IPS-18c (cell line): ENCODE results near the gene MCM3AP.

Experiments used
- H3K4me3 ChIP-seq: 2 replicates; pipeline ENCODE4 v1.7.0; 2013; ENCODE audit warnings: low read depth, mild to moderate bottlenecking, low read length, moderate library complexity; ENCODE audit not compliant: insufficient read depth
- H3K9me3 ChIP-seq: one replicate; pipeline ENCODE4 v1.6.1; 2013; ENCODE audit warnings: mild to moderate bottlenecking, low read length, moderate library complexity; ENCODE audit not compliant: control insufficient read depth, insufficient read depth

The MCM3AP gene

GRCh38 chr21:46216132-46216747 lies 69.2 kb downstream of the MCM3AP start:
- no peaks in the 10 kb centered on the region for H3K9me3 ChIP-seq
- H3K4me3 ChIP-seq, result no peak overlapping the region

DNA sequence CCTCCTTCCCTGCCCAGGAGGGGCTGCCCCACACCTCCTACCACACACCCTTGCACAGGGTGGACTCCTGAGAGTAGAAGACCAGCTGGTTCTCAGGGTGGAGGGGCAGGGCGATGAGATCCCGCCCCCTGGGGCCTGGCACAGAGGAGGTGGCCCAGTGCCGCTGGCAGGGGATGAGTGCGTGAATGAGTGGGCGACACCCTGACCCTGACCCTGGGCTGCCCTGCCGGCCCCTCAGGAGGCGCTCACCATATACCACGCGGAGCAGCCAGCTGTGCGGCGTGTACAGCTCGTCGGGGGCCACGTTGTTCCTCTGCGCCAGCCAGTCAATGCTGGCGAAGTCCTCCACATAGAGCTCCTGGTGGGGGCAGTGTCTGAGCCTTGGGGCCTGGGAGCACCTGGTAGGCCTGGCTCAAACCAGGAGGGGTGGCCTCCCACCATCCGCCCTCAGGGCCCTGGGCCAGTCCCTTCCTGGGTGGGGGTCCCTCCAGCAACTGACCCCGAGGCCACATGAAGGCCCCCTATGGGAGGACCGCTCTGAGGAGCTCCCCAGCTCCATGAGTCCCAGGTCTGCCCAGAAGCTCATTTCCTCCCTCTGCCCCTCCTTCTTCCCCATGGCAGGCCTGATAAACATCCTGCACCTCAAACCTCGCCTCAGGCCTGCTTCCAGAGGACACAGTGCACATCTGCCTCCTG lies 69.8 kb downstream of the MCM3AP start:
- Histone ChIP-seq H3K4me3 (no peak overlapping the region), H3K9me3 (no peaks in the 10 kb centered on the region)

DNA sequence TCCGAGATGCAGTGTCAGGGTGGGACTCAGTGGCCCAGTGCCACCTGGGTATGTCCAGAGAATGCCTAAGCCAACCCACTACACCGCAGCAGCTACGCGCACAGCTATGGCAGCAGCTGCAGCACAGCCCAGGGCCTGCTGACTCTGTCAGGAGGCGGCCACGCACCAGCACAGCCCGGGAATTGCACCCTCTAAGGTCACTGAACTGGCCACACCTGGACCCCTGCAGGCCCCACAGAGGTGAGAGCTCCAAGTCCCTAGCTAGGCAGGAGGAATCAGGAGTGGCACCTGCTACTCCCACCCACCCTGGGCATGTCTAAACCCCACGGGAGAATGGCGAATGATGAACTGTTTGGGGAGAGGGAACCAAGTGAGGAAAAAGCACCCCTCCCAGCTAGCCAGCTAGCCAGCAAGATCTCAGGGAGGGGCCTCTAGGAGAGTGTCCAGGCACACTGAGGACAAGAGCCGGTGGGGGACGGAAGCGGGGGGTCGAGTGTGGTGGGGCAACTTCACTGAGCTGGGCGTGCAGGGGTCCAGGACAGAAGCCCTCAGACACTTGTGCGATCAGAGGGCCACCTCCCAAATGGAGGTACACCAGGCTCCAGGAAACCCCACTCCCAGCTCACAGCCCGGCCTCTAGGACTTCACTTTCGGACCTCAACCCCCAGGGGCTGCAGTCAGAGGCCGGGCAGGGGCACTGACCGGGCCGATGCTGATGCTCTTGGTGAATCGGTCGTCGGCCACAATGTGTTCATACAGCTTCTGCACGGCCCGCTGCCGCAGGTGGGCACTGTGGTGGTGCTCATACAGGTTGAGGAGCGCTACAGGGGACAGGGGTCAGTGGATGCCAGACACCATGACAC lies 70.7 kb downstream of the MCM3AP start:
- Histone ChIP-seq H3K4me3 (no peak overlapping the region), H3K9me3 (no peaks in the 10 kb centered on the region)

GRCh38 chr21:46213620-46214286 lies 71.7 kb downstream of the MCM3AP start:
- Histone ChIP-seq H3K9me3 (no peaks in the 10 kb centered on the region), H3K4me3 (no peak overlapping the region)

DNA sequence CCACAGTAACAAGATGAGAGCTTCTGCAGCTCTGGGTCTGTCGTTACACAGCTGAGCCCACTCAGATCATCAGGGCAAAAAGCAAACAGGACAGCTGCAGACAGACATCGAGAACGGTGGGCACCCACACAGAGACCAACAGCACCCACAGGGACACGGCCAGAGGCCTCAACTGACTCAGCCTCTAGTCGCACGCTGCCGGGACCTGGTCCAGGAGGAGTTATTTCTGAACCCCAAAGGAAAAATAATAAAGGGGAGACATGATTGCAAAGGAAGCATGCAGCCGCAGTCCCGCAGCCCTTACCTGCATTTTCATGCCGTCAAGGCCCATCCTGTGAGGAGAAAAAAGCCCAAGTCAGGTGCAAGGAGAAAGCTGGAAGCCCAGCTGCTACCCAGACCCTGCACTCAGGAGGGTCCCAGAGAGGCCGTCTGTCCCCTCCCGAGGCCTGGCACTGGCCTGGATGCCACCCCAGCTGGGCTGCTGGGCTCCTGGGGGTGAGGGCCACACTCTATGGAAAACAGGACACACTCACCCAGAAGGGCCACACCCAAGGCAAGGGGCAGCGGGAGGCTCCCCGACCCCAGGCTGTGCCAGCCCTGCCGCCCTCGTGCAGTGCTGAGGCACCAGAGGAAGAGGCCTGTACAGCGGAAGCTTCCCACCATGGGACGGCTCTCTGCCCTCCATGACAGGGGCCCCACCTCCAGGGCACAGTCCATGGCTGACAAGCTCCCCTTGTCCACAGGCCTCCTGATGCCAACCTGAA lies 72.5 kb downstream of the MCM3AP start:
- H3K9me3 ChIP-seq, result no peaks in the 10 kb centered on the region
- H3K4me3 ChIP-seq, result no peak overlapping the region

DNA sequence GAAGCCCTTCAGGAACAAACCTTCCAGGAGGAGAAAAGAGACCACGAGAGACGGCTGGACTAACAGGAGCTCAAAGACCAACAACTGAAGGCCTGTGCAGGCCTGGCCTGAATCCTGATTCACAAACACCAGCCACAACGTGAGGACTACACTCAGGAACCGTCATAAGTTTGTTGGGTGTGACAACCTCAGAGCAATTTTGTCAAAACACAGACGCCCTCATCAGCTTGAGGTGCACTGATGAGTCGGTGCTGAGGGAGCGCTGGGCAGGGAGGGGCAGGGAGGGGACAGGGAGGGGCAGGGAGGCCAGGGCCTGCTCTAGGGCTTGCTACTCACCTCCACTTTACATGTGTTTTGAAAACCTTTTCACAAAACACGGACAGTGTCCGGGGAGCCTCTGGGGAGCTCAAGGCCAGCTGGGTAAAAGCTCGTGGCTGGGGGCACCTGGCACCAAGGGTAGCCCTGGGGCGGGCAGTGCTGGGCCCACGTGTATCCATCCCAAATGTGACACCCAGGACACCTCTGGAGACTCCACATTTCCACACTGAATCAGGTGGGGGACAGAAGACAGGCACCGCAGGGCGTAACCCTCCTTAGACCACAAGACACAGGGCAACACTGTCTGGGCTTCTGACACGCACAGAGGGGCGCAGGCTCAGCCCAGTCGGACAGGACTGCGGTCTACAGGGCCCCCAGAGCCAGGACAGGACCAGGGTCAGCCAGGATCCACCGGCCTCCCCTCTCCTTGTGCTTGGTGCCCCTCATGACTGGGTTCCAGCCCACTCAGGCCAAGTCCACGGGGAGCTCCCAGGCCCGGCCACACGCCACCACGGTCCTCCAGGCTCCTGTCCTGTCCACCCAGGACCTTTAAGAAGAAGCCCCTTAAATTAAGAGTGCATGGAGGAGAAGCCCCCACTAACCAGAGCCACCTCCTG lies 73.4 kb downstream of the MCM3AP start:
- no peaks in the 10 kb centered on the region for H3K9me3 ChIP-seq
- H3K4me3 ChIP-seq, result no peak overlapping the region

GRCh38 chr21:46211376-46211775 lies 74.0 kb downstream of the MCM3AP start:
- H3K4me3 ChIP-seq, result no peak overlapping the region
- H3K9me3 ChIP-seq, result no peaks in the 10 kb centered on the region

DNA sequence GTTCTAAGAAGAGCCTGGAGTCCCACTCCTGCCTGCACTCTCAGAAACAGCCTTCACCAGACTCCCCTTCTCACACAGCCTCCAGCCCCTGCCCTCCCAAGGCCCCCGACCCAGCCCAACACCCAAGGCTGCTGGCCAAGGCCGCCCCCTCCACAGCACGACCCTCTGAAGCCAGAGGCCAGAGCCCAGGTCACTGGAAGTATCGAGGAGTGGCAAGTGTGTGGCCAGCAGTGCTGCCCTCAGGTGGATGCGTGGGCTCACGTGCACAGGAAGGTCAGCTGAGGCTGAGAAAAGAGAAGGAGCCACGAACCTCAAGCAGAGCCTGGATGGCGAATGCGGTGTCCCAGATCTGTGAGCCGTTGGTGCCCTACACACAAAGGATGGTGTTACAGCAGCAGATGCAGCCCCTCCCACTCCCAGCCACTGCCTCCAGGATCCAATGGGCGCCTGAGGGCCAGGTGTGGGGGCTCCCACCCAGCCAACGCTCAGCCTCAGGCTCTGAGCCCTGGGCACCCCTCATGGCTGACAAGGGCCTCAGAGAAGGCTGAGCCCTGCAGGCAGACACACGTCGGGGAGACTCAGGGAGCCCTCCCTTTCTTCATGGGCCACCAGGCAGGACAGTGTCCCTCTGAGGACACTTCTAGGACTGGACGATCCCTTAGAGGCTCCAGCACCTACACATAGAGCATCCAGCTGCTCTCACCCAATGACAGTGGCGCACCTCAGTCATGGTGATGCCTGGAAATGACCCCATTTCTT lies 74.9 kb downstream of the MCM3AP start:
- no peak overlapping the region for H3K4me3 ChIP-seq
- no peaks in the 10 kb centered on the region for H3K9me3 ChIP-seq

DNA sequence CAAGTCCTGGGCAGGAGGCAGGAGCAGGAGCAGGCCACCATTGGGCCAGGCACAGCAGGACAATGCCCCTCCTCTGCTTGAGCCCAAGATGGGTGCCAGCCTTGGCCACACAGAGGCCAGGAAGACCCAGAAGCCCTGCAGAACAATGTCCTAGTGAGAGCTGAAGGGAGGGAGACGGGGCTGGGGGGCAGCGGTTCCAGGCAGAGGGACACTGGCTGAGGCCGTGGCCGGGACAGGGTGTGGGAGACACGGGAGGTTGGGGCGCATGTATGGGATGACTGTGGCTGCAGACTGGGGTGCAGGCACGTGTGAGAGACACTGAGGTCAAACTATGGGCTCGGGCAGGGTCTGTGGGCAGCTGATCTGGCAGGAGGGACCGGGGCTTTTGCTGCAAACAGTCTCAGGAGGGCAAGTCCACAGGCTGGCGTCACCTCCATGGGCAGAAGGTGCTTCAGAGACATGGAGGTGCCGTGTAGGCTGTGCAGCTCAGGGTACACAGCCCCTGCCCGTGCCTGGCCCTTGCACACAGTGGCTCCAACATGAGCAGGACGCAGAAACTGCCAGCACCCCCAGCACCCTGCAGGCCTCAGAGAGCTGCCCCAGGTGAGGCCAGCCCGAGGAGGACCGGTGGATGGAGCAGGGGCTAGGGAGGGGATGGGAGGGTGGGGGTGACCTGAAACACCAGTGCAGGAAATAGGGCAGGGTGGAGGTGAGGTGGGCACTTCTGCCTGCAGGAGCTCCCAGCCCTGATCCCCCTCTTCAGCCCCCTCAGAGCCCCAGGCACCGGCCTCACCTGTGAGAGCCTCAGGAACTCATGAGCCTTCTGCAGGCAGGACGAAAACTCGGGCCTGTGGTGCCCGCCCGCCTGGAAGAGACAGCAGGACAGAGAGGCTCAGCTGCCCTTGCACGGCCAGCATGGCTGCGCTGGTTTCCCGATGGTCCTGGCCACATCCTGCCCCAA lies 76.4 kb downstream of the MCM3AP start:
- no peak overlapping the region for H3K4me3 ChIP-seq
- H3K9me3 ChIP-seq, result no peaks in the 10 kb centered on the region

DNA sequence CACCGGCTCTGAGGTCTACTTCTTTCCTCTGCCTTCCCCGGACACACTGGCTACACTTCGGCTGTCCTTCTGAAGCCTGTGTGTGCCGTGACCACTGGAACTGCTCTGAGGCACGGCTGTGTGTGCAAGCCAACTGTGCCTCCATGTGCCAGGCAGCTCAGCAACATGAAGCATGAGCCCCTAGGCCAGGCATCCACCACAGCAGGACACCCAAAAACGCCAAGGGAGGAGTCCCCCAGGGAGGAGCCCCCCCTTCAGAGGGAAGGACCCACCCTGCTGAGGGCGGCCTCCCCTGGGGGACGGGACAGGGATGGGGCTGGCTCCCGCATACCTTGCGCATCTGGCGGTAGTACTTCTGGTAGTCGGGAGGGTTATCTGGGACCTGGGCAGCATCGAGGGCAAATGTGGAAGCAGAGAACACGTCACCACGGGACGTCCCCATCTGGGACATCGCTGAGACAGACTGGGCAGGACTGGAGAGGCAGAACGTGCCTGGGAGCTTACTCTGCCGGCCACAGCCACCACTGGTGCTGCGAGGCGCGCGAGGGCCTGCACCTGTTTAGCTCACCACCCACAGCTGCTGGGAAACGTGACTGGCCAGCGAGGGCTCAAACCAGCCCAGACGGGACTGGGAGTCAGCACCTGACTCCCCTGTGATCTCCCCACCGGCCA lies 77.4 kb downstream of the MCM3AP start:
- Histone ChIP-seq H3K4me3 (no peak overlapping the region), H3K9me3 (no peaks in the 10 kb centered on the region)

DNA sequence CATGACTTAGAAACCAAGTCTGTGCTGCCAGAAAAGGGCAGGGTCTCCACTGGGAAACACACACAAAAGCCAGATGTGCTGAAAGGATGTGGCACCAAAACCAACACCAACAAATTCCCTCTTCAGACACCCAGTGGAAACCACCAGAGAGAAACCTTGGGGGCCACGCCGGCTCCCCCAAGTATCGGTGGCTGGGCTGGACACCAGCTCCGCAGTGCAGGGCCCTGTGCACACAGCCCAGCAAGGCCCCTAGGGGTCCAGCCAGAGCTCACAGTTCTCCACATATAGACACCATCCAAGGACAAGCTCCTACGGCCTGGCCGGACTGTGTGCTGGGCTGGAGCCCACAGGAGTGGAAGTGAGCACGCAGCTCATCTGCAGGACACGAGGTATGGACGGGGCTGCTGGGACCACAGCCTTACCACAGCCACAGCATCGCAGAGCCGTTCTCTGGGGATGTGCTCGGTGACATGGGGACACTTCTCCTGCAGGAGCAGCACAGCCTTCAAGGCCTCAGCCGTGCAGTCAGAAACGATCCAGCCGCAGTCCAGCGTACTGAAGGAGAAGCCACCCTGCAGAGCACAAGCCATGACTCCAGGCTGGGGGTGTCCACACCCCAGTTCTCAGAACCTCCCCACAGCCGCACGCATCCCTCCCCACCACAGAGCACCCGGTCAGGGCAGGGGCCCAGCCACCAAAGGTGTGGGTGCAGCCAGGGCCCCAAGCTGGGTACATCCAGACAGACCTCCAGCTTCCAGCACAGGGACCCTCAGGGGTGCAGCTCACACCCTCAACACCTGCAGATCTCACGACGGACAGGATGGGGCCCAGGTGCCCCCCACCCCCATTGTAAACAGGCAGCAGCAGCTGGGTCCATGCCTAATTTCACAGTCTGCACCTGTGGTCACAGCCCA lies 78.1 kb downstream of the MCM3AP start:
- no peak overlapping the region for H3K4me3 ChIP-seq
- no peaks in the 10 kb centered on the region for H3K9me3 ChIP-seq

GRCh38 chr21:46206163-46207005 lies 79.0 kb downstream of the MCM3AP start:
- Histone ChIP-seq H3K9me3 (no peaks in the 10 kb centered on the region), H3K4me3 (no peak overlapping the region)
